Esophagus muscularis mucosa (tissue), 4 donors: Measurements from ENCODE around the gene SPATA6L.

Experiments used
- EP300 ChIP-seq: sonication (generic); formaldehyde crosslinking; IDR thresholded peaks from one replicate; pipeline ENCODE4 v1.6.1; 2017; ENCODE audit warnings: antibody characterized with exemption
- POLR2A ChIP-seq: fragments of 450-650 bp; IDR thresholded peaks from one replicate; pipeline ENCODE4 v1.6.1; 2017; ENCODE audit warnings: antibody characterized with exemption, moderate library complexity, mild to moderate bottlenecking, low read depth
- POLR2AphosphoS5 ChIP-seq, 2 donors: sonication (generic); formaldehyde crosslinking; IDR thresholded peaks; one replicate each; pipeline ENCODE4 v1.6.1; 2017; ENCODE audit warnings: antibody characterized with exemption in 2 of 2
- TF ChIP-seq, protein P1 (sequence below), 3 experiments: fragments of 200-600 bp in 2 of 3; fragments of 450-650 bp in 1 of 3; sonication (generic) in 2 of 3; IDR thresholded peaks; one replicate each; pipeline ENCODE4 v1.5.1; 2017 to 2019; ENCODE audit warnings: antibody characterized with exemption in 3 of 3, mild to moderate bottlenecking in 2 of 3, moderate library complexity in 1 of 3

- TF ChIP-seq, protein P1, sequence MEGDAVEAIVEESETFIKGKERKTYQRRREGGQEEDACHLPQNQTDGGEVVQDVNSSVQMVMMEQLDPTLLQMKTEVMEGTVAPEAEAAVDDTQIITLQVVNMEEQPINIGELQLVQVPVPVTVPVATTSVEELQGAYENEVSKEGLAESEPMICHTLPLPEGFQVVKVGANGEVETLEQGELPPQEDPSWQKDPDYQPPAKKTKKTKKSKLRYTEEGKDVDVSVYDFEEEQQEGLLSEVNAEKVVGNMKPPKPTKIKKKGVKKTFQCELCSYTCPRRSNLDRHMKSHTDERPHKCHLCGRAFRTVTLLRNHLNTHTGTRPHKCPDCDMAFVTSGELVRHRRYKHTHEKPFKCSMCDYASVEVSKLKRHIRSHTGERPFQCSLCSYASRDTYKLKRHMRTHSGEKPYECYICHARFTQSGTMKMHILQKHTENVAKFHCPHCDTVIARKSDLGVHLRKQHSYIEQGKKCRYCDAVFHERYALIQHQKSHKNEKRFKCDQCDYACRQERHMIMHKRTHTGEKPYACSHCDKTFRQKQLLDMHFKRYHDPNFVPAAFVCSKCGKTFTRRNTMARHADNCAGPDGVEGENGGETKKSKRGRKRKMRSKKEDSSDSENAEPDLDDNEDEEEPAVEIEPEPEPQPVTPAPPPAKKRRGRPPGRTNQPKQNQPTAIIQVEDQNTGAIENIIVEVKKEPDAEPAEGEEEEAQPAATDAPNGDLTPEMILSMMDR (IDR thresholded peaks at IDR 0.05): peak; percentile 57 to 81 (median 60)
- TF ChIP-seq POLR2A: no peak
- TF ChIP-seq EP300: no peak
- no peak for TF ChIP-seq POLR2AphosphoS5 (IDR thresholded peaks at IDR 0.05)
These were observed 61.6 kb downstream of the SPATA6L start for GRCh38 chr9:4604678-4605095.
